LoVo (cell line): ENCODE measurements around the gene PPM1E.
"Not testable (repeated sequence)": the region's sequence is repeated elsewhere in the genome, so short reads cannot be mapped to it uniquely, and the experiment has no call there.

ENCODE experiments used
- DNase-seq: peaks from one replicate; pipeline ENCODE4 v3.0.0-alpha.2; 2016; ENCODE audit warnings: low spot score

The PPM1E gene

GRCh38 chr17:58840820-58841612 is 85.4 kb downstream of the PPM1E start:
- DNase-seq: no peak

- not testable (repeated sequence) for DNase-seq
Measured at GRCh38 chr17:58846413-58846812, 90.8 kb downstream of the PPM1E start.

- DNase-seq: not testable (repeated sequence)
Measured at GRCh38 chr17:58850106-58850505, 94.5 kb downstream of the PPM1E start.

DNA sequence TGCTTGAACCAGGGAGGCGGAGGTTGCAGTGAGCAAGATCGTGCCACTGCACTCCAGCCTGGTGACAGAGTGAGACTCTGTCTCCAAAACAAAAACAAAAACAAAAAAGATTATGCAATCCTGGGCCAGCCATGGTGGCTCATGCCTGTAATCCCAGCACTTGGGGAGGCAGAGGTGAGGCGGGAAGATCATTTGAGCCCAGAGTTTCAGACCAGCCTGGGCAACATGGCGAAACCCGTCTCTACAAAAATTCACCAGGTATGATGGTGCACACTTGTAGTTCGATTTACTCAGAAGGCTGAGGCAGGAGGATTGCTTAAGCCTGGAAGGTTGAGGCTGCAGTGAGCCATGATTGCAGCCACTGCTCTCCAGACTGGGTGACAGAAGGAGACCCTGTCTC is 109.6 kb downstream of the PPM1E start:
- DNase-seq: no peak

- DNase-seq: peak; percentile 9
Measured at GRCh38 chr17:58870747-58871146, 115.1 kb downstream of the PPM1E start.

GRCh38 chr17:58873926-58874325 is 118.3 kb downstream of the PPM1E start:
- DNase-seq: no peak

- DNase-seq: no peak
Measured at GRCh38 chr17:58875261-58875660, 119.6 kb downstream of the PPM1E start.

GRCh38 chr17:58884161-58884560 is 128.5 kb downstream of the PPM1E start:
- DNase-seq: no peak

GRCh38 chr17:58886514-58886913 is 130.9 kb downstream of the PPM1E start:
- DNase-seq: no peak

DNA sequence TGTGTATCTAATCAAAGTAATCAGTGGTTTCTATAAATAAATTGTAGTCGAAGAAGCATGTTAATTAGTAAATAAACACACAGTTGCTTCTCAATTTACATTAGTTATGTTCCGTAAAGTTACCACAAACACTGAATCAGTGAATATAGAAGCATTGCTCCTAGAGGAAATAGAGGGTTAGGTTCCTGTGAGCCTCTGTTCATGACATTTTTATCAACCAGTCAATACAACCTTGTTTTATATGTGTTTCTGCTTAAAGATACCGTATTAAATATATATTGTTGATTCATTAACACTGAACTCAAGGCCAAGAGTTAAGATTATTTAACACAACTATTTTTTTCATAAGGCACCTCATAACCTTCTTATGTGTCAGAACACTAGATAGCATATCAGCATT is 134.3 kb downstream of the PPM1E start:
- DNase-seq: no peak

DNA sequence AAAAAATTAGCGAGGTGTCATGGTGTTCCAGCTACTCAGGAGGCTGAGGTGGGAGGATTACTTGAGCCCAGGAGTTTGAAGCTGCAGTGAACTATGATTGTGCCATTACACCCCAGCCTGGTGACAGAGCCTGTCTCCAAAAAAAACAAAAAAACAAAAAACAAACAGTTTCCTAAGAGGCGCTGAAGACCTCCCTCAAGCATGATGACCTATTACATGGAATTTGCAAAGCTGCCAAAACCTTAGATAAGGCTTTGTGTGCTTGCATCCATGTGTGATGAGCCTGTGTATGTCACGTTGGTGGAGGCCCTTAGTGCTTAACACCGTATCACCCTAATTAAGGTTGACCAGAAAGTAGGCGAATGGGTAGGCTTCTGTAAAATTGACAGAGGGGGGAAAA is 143.5 kb downstream of the PPM1E start:
- no peak for DNase-seq

- DNase-seq: no peak
Measured at GRCh38 chr17:58902322-58902721, 146.7 kb downstream of the PPM1E start.

GRCh38 chr17:58911741-58912343 is 156.2 kb downstream of the PPM1E start:
- no peak for DNase-seq

- DNase-seq: no peak
Measured at GRCh38 chr17:58913552-58913951, 157.9 kb downstream of the PPM1E start.

- no peak for DNase-seq
Measured at GRCh38 chr17:58913971-58914769, 158.5 kb downstream of the PPM1E start.

GRCh38 chr17:58917228-58917627 is 161.6 kb downstream of the PPM1E start:
- DNase-seq: no peak

- no peak for DNase-seq
Measured at GRCh38 chr17:58918072-58918471, 162.4 kb downstream of the PPM1E start.

DNA sequence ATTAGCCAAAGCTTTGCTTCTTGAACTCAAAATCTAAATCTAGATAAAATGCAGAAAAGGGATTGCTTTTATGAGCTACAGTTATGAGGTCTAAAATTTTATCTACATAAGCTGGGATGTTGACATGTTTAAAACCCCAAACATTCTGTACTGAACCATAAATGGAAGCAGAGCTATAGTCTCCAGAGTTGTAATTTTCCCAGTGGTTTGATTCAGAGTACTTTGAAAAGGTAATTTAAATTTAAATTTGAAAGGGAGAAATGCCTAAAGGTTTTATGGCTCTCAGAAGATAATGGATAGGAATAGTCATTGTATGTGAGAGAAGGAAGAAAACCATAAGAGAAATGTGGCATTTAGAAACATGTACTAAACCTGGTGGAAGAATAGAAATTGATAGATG is 163.2 kb downstream of the PPM1E start:
- no peak for DNase-seq

DNA sequence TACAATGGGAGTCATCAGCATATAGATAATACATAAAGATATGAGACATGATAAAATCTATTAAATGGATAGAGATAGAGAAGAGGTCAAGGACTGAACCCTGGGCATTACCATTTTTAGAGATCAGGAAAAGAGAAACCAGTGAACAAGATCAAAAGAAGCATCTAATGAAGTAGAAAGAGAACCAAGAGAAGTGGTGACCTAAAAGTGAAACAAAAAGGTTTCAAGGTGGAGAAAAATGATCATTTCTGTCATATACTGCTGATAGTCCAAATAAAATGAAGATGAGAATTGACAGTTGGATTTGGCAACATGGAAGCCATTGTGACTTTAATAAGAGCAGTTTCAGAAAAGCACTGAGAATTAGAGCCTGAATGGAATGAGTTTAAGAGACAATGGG is 165.1 kb downstream of the PPM1E start:
- DNase-seq: no peak

DNA sequence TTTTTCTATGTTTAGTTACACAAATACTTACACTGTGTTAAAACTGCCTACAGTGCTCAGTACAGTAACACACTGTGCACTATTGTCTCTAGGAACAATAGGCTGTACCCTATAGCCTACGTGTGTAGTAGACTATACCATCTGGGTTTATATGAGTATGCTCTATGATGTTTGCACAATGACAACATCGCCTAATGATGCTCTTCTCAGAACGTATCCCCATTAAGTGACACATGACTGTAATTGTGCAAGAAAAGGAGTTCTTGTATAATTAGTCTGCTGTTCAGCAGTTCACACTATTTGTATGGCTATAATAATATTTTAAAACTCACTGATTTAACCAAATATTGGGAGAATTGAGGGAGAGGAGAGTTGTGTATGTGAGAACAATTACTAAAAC is 177.3 kb downstream of the PPM1E start:
- no peak for DNase-seq

GRCh38 chr17:58936295-58936694 is 180.6 kb downstream of the PPM1E start:
- DNase-seq: no peak

- DNase-seq: no peak
Measured at GRCh38 chr17:58944166-58944565, 188.5 kb downstream of the PPM1E start.

- no peak for DNase-seq
Measured at GRCh38 chr17:58947411-58947810, 191.8 kb downstream of the PPM1E start.
